GM12872 (cell line): ENCODE measurements around the gene HDGFL2.

Source experiments
- CTCF ChIP-seq: IDR thresholded peaks from 3 replicates; pipeline ENCODE4 v1.5.1; 2011; ENCODE audit warnings: low read depth, mild to moderate bottlenecking, low read length, moderate library complexity; ENCODE audit not compliant: insufficient read depth

HDGFL2 gene

GRCh38 chr19:4504297-4504701 is 32.2 kb downstream of the HDGFL2 start:
- TF ChIP-seq CTCF = no peak

- TF ChIP-seq CTCF = no peak
These were observed 32.9 kb downstream of the HDGFL2 start for GRCh38 chr19:4504891-4505569.

- no peak for TF ChIP-seq CTCF
These were observed 33.7 kb downstream of the HDGFL2 start for GRCh38 chr19:4505570-4506448.

GRCh38 chr19:4506449-4507149 is 34.5 kb downstream of the HDGFL2 start:
- TF ChIP-seq CTCF = no peak

GRCh38 chr19:4507150-4507452 is 35.0 kb downstream of the HDGFL2 start:
- no peak for TF ChIP-seq CTCF

- TF ChIP-seq CTCF = no peak
These were observed 35.7 kb downstream of the HDGFL2 start for GRCh38 chr19:4507804-4508203.

- no peak for TF ChIP-seq CTCF
These were observed 36.6 kb downstream of the HDGFL2 start for GRCh38 chr19:4508698-4509097.
